Activated CD4-positive, alpha-beta memory T cell treated with anti-CD3 and anti-CD28 coated beads for 36 hours (primary cell): ENCODE measurements around the gene DGKA. TPM values are rescaled to one million over a fixed set of nuclear protein-coding genes. Genes with fewer than 3 reads are reported as not detected.

Experiments
- CTCF ChIA-PET: fragments of 350-600 bp; sonication (Branson Sonifier 250); formaldehyde crosslinking; loops from one replicate; lab custom pipeline; 2021; ENCODE audit warnings: antibody characterized with exemption, inconsistent platforms; lab: Charles Lee
- POLR2A ChIA-PET: fragments of 350-600 bp; sonication (Branson Sonifier 250); formaldehyde crosslinking; loops from one replicate; lab custom pipeline; 2021; ENCODE audit warnings: antibody characterized with exemption; lab: Charles Lee
- DNase-seq: peaks from one replicate; pipeline ENCODE4 v3.0.0-alpha.2; 2020
- H3K27ac Mint-ChIP-seq: one replicate; pipeline ENCODE4 v1.8.0; 2021; ENCODE audit warnings: mixed read lengths
- H3K27me3 Mint-ChIP-seq: one replicate; pipeline ENCODE4 v1.8.0; 2021; ENCODE audit warnings: mixed read lengths
- H3K36me3 Mint-ChIP-seq: one replicate; pipeline ENCODE4 v1.8.0; 2021; ENCODE audit warnings: mixed read lengths
- H3K4me1 Mint-ChIP-seq: one replicate; pipeline ENCODE4 v1.8.0; 2021; ENCODE audit warnings: low read depth, mixed read lengths
- H3K4me3 Mint-ChIP-seq: one replicate; pipeline ENCODE4 v1.8.0; 2021; ENCODE audit warnings: mild to moderate bottlenecking, mixed read lengths
- H3K9me3 Mint-ChIP-seq: one replicate; pipeline ENCODE4 v1.8.0; 2021; ENCODE audit warnings: mixed read lengths
- intact Hi-C: fragments of 100-400 bp; cut with micrococcal nuclease; formaldehyde crosslinking; loops from one replicate; pipeline ENCODE4 v1.15.1; 2023
- total RNA-seq, 2 experiments: library from RNA; stranded (reverse); gene quantifications; one replicate each; pipeline ENCODE4 v1.2.3, GENCODE V29; 2021

DGKA gene
- 100 to 1,000 TPM; 348 to 383 TPM for total RNA-seq

GRCh38 chr12:55930771-55931316 lies at the start of gene DGKA:
DGKA (plus strand) TSS chr12:55931162; CDS start chr12:55936504, 5,342 bp downstream.
- H3K4me1 Mint-ChIP-seq: peaks cover 45% of the 10 kb centered on the region

GRCh38 chr12:55885113-55885512 lies 45.8 kb upstream of the DGKA start:
- no peak for DNase-seq
- no peaks in the 10 kb centered on the region for H3K27me3 Mint-ChIP-seq
- H3K4me3 Mint-ChIP-seq: no peak overlapping the region
- no peaks in the 10 kb centered on the region for H3K9me3 Mint-ChIP-seq
- no peaks in the 10 kb centered on the region for H3K36me3 Mint-ChIP-seq
- ChIA-PET POLR2A (no interaction called here), CTCF (no interaction called here)
- peaks cover 8% of the 10 kb centered on the region for H3K4me1 Mint-ChIP-seq
- no peak overlapping the region for H3K27ac Mint-ChIP-seq
- intact Hi-C loops: no loop called here

More at GRCh38 chr12:55930771-55931316, at the start of gene DGKA:
- intact Hi-C loops: loop anchor here (1.0 to 10.0 kb wide), 9 partner anchors 9 to 754 kb away; partner anchors contain the start of genes MYL6B, PA2G4, PTGES3 and RPL41
- H3K27ac Mint-ChIP-seq: peak within 1 kb of the TSS; percentile 98
- no peaks in the 10 kb centered on the region for H3K27me3 Mint-ChIP-seq
- CTCF ChIA-PET: interaction anchor here (0.6 to 10.8 kb wide), 14 partner anchors 9 to 197 kb away, joined by 3 to 130 read pairs (median 3); partner anchors contain the start of genes DNAJC14, GDF11, ORMDL2 and RAB5B
- H3K9me3 Mint-ChIP-seq: no peaks in the 10 kb centered on the region
- POLR2A ChIA-PET: interaction anchor here (0.7 to 1.3 kb wide), 8 partner anchors 9 to 192 kb away, joined by 3 to 9 read pairs (median 4); partner anchors contain the start of genes ORMDL2 and SARNP
- H3K4me3 Mint-ChIP-seq: peak within 1 kb of the TSS; percentile 96
- peaks cover 53% of the 10 kb centered on the region for H3K36me3 Mint-ChIP-seq
- DNase-seq: peak; percentile 92

DNA sequence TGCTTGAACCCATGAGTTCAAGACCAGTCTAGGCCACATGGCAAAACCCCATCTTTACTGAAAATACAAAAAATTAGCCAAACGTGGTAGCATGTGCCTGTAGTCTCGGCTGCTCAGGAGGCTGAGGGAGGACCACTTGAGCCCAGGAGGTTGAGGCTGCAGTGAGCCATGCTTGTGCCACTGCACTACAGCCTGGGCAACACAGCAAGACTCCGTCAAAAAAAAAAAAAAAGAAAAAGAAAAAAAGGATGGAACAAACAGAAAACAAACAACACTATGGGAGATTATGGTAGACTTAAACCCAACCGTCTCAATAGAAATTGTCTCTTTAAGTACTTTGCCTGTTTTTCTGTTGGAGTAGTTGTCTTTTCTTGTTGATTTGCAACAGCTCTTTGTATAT lies 39.7 kb upstream of the DGKA start:
- intact Hi-C loops: no loop called here
- Mint-ChIP-seq H3K27me3 (no peaks in the 10 kb centered on the region), H3K27ac (no peak overlapping the region), H3K4me1 (no peaks in the 10 kb centered on the region), H3K4me3 (no peak overlapping the region), H3K9me3 (no peaks in the 10 kb centered on the region), H3K36me3 (no peaks in the 10 kb centered on the region)
- CTCF ChIA-PET: no interaction called here
- POLR2A ChIA-PET: no interaction called here
- DNase-seq: no peak

DNA sequence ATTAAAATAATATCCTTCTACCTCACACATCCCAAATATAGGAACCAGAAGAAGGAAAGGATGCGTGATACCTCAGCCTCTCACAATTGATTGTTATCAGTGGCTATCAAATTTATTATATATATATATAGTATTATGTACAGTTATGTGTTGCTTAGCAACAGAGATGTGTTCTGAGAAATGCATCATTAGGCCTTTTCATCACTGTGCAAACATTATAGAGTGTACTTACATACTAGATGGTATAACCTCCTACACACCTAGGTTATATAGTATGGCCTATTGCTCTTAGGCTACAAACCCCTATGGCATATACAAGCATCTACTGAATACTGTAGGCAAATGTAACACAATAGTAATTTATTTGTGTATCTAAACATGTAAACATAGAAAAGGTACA lies 37.2 kb upstream of the DGKA start:
- ChIA-PET POLR2A (no interaction called here), CTCF (interaction anchor here (0.7 kb wide), 1 partner anchor 156 kb away, joined by 3 read pairs; no protein-coding TSS in a partner anchor)
- intact Hi-C loops: no loop called here
- Mint-ChIP-seq H3K4me3 (no peak overlapping the region), H3K4me1 (peaks cover 1% of the 10 kb centered on the region), H3K9me3 (no peaks in the 10 kb centered on the region), H3K27me3 (no peaks in the 10 kb centered on the region), H3K27ac (no peak overlapping the region), H3K36me3 (no peaks in the 10 kb centered on the region)
- DNase-seq: no peak

GRCh38 chr12:55899082-55899481 lies 31.9 kb upstream of the DGKA start:
- POLR2A ChIA-PET: interaction anchor here (1.1 kb wide), 1 partner anchor 69 kb away, joined by 4 read pairs; no protein-coding TSS in a partner anchor
- intact Hi-C loops: loop anchor here (1.0 to 5.0 kb wide), 3 partner anchors 16 to 52 kb away; partner anchors contain the start of gene DGKA
- Mint-ChIP-seq H3K27me3 (no peaks in the 10 kb centered on the region), H3K4me3 (no peak overlapping the region), H3K4me1 (peaks cover 10% of the 10 kb centered on the region), H3K9me3 (no peaks in the 10 kb centered on the region), H3K27ac (peak overlapping the region; percentile 69), H3K36me3 (peaks cover 7% of the 10 kb centered on the region)
- DNase-seq: peak; percentile 63
- CTCF ChIA-PET: interaction anchor here (0.7 to 1.2 kb wide), 4 partner anchors 15 to 82 kb away, joined by 3 to 5 read pairs (median 4); partner anchors contain the start of genes ORMDL2 and SARNP

GRCh38 chr12:55901881-55902490 lies 29.0 kb upstream of the DGKA start:
- no peaks in the 10 kb centered on the region for H3K27me3 Mint-ChIP-seq
- no peak overlapping the region for H3K27ac Mint-ChIP-seq

DNA sequence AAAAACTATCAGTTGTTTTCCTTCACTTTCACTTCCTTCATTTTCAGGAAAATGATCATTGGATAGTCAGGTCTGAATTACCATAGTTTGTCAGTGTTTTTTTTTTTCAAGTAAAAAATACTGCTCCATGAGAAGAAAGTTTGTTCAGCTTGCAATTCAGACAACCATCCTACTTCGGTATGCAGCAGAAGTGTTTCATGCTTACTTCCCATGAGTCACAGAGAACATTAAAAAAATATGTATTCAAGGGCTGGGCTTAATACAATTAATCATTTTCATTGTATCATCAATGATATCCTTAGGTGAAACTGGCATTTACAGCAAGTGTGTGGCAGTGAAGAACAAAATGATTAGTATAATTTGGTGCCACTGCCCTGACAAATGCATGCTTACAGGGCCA lies 24.9 kb upstream of the DGKA start:
- Mint-ChIP-seq H3K4me1 (peaks cover 8% of the 10 kb centered on the region), H3K27me3 (no peaks in the 10 kb centered on the region), H3K27ac (no peak overlapping the region), H3K9me3 (no peaks in the 10 kb centered on the region), H3K36me3 (peaks cover 7% of the 10 kb centered on the region), H3K4me3 (no peak overlapping the region)
- no peak for DNase-seq
- POLR2A ChIA-PET: no interaction called here
- CTCF ChIA-PET: no interaction called here
- intact Hi-C loops: no loop called here

More at GRCh38 chr12:55901881-55902490, 29.0 kb upstream of the DGKA start:
- CTCF ChIA-PET: no interaction called here
- H3K4me3 Mint-ChIP-seq: no peak overlapping the region
- no peak for DNase-seq
- H3K36me3 Mint-ChIP-seq: peaks cover 7% of the 10 kb centered on the region
- intact Hi-C loops: no loop called here
- POLR2A ChIA-PET: no interaction called here
- H3K4me1 Mint-ChIP-seq: peaks cover 10% of the 10 kb centered on the region
- no peaks in the 10 kb centered on the region for H3K9me3 Mint-ChIP-seq

DNA sequence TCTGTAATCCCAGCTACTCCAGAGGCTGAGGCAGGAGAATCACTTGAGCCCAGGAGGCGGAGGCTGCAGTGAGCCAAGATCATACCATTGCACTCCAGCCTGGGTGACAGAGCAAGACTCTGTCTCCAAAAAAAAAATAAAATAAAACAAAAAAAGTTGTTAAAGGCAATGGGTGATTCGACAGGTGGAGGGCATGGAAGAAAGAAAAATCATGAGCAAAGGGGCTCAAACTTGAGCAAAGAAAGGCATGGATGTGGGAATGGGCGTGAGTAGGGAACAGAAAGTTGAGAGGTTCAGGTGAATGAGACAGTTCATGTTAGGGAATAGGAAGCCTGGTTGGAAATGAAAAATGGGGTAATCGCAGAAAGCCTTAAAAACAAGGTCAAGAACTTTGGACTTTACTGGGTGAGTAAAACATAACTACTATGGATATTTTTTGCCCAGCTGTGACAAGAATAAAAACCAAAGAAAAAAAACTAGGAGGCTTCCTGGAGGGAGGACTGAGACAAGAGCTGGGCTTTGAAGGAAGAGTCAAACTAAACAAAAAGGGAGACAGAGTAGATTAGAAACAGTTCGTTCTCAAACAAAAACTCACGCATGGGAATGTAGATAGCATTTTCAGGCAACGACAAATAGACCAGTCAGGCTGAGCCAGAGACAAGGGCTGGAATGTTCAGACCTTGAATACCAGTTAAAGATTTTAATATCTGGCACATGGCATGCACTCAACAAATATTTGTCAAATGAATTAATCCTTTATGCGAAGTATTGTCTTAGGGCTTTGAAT lies 22.0 kb upstream of the DGKA start:
- peaks cover 9% of the 10 kb centered on the region for H3K36me3 Mint-ChIP-seq

DNA sequence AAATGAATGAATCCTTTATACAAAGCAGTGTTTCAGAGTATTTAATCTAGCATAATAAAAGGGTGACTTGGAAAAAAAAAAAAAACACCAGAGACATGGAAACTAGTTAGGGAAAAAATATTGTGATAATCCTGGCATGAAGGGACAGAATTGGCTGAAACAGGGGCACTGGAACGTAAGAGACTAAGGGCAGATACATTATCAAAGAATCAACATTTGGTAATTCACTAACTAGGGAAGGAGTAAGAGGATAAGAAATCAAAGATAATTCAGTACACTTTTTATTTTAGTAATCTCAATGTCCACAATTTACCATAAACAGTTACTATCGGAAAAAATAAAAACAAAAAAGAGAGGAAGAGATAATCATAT lies 21.5 kb upstream of the DGKA start:
- intact Hi-C loops: no loop called here

More for the DNA sequence above, 22.0 kb upstream of the DGKA start:
- no peak overlapping the region for H3K27ac Mint-ChIP-seq
- no peak for DNase-seq
- no peaks in the 10 kb centered on the region for H3K27me3 Mint-ChIP-seq
- intact Hi-C loops: no loop called here
- H3K9me3 Mint-ChIP-seq: no peaks in the 10 kb centered on the region
- ChIA-PET POLR2A (no interaction called here), CTCF (interaction anchor here (0.9 to 1.9 kb wide), 2 partner anchors 17 to 170 kb away, joined by 3 to 4 read pairs; no protein-coding TSS in a partner anchor)
- H3K4me3 Mint-ChIP-seq: no peak overlapping the region
- peaks cover 17% of the 10 kb centered on the region for H3K4me1 Mint-ChIP-seq

GRCh38 chr12:55912908-55913307 lies 18.1 kb upstream of the DGKA start:
- Mint-ChIP-seq H3K4me1 (peaks cover 43% of the 10 kb centered on the region), H3K27ac (no peak overlapping the region), H3K27me3 (no peaks in the 10 kb centered on the region), H3K9me3 (no peaks in the 10 kb centered on the region), H3K36me3 (peaks cover 17% of the 10 kb centered on the region), H3K4me3 (no peak overlapping the region)
- ChIA-PET POLR2A (no interaction called here), CTCF (interaction anchor here (1.0 to 5.5 kb wide), 2 partner anchors 13 to 23 kb away, joined by 3 to 32 read pairs; no protein-coding TSS in a partner anchor)
- intact Hi-C loops: no loop called here
- no peak for DNase-seq

More for the DNA sequence above, 21.5 kb upstream of the DGKA start:
- ChIA-PET POLR2A (no interaction called here), CTCF (interaction anchor here (1.9 kb wide), 1 partner anchor 17 kb away, joined by 4 read pairs; no protein-coding TSS in a partner anchor)
- Mint-ChIP-seq H3K4me3 (no peak overlapping the region), H3K36me3 (peaks cover 13% of the 10 kb centered on the region), H3K4me1 (peaks cover 22% of the 10 kb centered on the region), H3K9me3 (no peaks in the 10 kb centered on the region), H3K27me3 (no peaks in the 10 kb centered on the region), H3K27ac (no peak overlapping the region)
- no peak for DNase-seq

DNA sequence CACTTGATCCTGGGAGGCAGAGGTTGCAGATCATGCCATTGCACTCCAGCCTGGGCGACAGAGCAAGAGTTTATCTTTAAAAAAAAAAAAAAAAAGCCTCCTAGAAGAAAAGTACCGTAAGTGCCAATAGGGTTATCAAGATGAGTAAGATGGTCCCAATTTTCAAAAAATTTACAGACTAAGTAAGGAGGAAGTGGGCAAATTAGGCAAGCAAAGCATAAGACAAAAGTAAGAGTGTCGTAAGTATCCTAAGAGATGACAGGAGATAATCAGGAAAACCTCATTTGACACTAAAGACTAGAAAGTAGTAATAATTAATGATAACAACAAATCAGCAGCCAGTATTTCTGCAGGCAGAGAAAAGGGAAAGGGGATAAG lies 15.5 kb upstream of the DGKA start:
- no peak for DNase-seq
- Mint-ChIP-seq H3K27me3 (no peaks in the 10 kb centered on the region), H3K9me3 (no peaks in the 10 kb centered on the region), H3K27ac (peak overlapping the region; percentile 8), H3K4me3 (no peak overlapping the region), H3K4me1 (peaks cover 37% of the 10 kb centered on the region), H3K36me3 (peaks cover 17% of the 10 kb centered on the region)
- intact Hi-C loops: loop anchor here (2.0 kb wide), 1 partner anchor 17 kb away; no protein-coding TSS in a partner anchor
- ChIA-PET POLR2A (no interaction called here), CTCF (interaction anchor here (0.7 to 5.5 kb wide), 3 partner anchors 10 to 177 kb away, joined by 3 to 32 read pairs (median 3); no protein-coding TSS in a partner anchor)
